ENCODE measurements around the gene CAMK2G. TPM values are rescaled to one million over a fixed set of nuclear protein-coding genes. Genes with fewer than 3 reads are reported as not detected.

Gene CAMK2G
- total RNA-seq, 3 donors from 2014 or later: 22.6 to 28.0 (median 27.2) TPM

- H3K4me1 ChIP-seq: peaks cover 0 to 12% of the 10 kb centered on the region in 2 donors
- TF ChIP-seq POLR2A (IDR thresholded peaks at IDR 0.05): no peak
- no peak for TF ChIP-seq CTCF (IDR thresholded peaks at IDR 0.05)
- no peak for TF ChIP-seq POLR2AphosphoS5 (IDR thresholded peaks at IDR 0.05)
- H3K4me3 ChIP-seq: no peak overlapping the region
- H3K27ac ChIP-seq: peak overlapping the region; percentile 82 to 86
- H3K9me3 ChIP-seq: no peaks in the 10 kb centered on the region
- intact Hi-C loops (cut with DNase I; ENCODE audit: low total_unique reads): no loop called here
- H3K36me3 ChIP-seq: no peaks in the 10 kb centered on the region
- no peaks in the 10 kb centered on the region for H3K27me3 ChIP-seq
- DNase-seq (ENCODE audit: low spot score in 2 of 2): no peak
Observed at GRCh38 chr10:73818402-73818801, 56.0 kb downstream of the CAMK2G start.

GRCh38 chr10:73817826-73818225 is 56.5 kb downstream of the CAMK2G start:
- H3K27me3 ChIP-seq: no peaks in the 10 kb centered on the region
- H3K4me1 ChIP-seq: peaks cover 0 to 12% of the 10 kb centered on the region in 2 donors
- H3K4me3 ChIP-seq: no peak overlapping the region
- no peak for TF ChIP-seq POLR2AphosphoS5 (IDR thresholded peaks at IDR 0.05)
- TF ChIP-seq CTCF (IDR thresholded peaks at IDR 0.05): no peak
- TF ChIP-seq POLR2A (IDR thresholded peaks at IDR 0.05): no peak
- H3K36me3 ChIP-seq: no peaks in the 10 kb centered on the region
- peak overlapping the region; percentile 82 to 86 for H3K27ac ChIP-seq
- H3K9me3 ChIP-seq: no peaks in the 10 kb centered on the region
- no peak for DNase-seq (ENCODE audit: low spot score in 2 of 2)
- intact Hi-C loops (cut with DNase I; ENCODE audit: low total_unique reads): no loop called here

GRCh38 chr10:73816917-73817729 is 57.2 kb downstream of the CAMK2G start:
- no peak overlapping the region for H3K4me3 ChIP-seq
- H3K4me1 ChIP-seq: peaks cover 0 to 12% of the 10 kb centered on the region in 2 donors
- TF ChIP-seq POLR2AphosphoS5 (IDR thresholded peaks at IDR 0.05) (no peak), POLR2A (IDR thresholded peaks at IDR 0.05) (no peak), CTCF (IDR thresholded peaks at IDR 0.05) (no peak)
- intact Hi-C loops (cut with DNase I; ENCODE audit: low total_unique reads): no loop called here
- peak overlapping the region; percentile 73 to 82 for H3K27ac ChIP-seq
- no peaks in the 10 kb centered on the region for H3K36me3 ChIP-seq
- no peak for DNase-seq (ENCODE audit: low spot score in 2 of 2)
- H3K27me3 ChIP-seq: no peaks in the 10 kb centered on the region
- H3K9me3 ChIP-seq: no peaks in the 10 kb centered on the region

- no peak for DNase-seq (ENCODE audit: low spot score in 2 of 2)
- Histone ChIP-seq H3K27ac (peak overlapping the region; percentile 82 to 84), H3K9me3 (no peaks in the 10 kb centered on the region), H3K36me3 (no peaks in the 10 kb centered on the region), H3K4me1 (peaks cover 0 to 12% of the 10 kb centered on the region in 2 donors), H3K4me3 (no peak overlapping the region), H3K27me3 (no peaks in the 10 kb centered on the region)
- intact Hi-C loops (cut with DNase I; ENCODE audit: low total_unique reads): no loop called here
- TF ChIP-seq POLR2AphosphoS5 (IDR thresholded peaks at IDR 0.05) (no peak), CTCF (IDR thresholded peaks at IDR 0.05) (no peak), POLR2A (IDR thresholded peaks at IDR 0.05) (no peak)
Observed at GRCh38 chr10:73815719-73816030, 58.7 kb downstream of the CAMK2G start.

- intact Hi-C loops (cut with DNase I; ENCODE audit: low total_unique reads): no loop called here
- DNase-seq (ENCODE audit: low spot score in 2 of 2): no peak
Observed at GRCh38 chr10:73814896-73815718, 59.2 kb downstream of the CAMK2G start.

More at GRCh38 chr10:73814896-73815718, 59.2 kb downstream of the CAMK2G start:
- H3K36me3 ChIP-seq: no peaks in the 10 kb centered on the region
- H3K4me1 ChIP-seq: peaks cover 0 to 12% of the 10 kb centered on the region in 2 donors
- peak overlapping the region; percentile 82 to 84 for H3K27ac ChIP-seq
- H3K27me3 ChIP-seq: no peaks in the 10 kb centered on the region
- TF ChIP-seq CTCF (IDR thresholded peaks at IDR 0.05): no peak
- TF ChIP-seq POLR2AphosphoS5 (IDR thresholded peaks at IDR 0.05): no peak
- no peak for TF ChIP-seq POLR2A (IDR thresholded peaks at IDR 0.05)
- H3K4me3 ChIP-seq: no peak overlapping the region
- no peaks in the 10 kb centered on the region for H3K9me3 ChIP-seq
